HCEC 1CT (cell line): Measurements from ENCODE around the gene SLC46A1.

Experiments
- DNase-seq: peaks from one replicate; pipeline ENCODE4 v3.0.0-alpha.2; 2017

SLC46A1 gene

DNA sequence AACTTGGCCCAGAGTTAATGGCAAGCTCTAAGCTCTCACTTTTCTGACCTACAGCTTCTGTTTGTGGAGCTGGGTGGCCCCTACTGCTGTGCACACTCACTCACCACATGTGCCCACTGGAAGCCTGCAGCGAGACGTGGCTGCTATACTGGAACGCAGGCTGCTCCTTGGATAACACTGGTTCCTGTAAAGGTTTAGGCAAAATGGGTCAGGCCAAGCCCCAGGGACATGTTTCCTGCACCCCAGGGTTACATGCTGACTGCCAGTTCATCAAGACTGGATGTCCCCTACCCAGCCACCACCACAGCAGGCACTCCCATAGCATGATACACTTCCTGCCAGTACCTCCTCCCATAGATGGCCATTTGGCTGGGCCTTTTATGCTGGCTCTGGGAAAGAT, 57.0 kb downstream of the SLC46A1 start:
- no peak for DNase-seq

GRCh38 chr17:28347261-28347891, 58.6 kb downstream of the SLC46A1 start:
- DNase-seq, result peak; percentile 85

DNA sequence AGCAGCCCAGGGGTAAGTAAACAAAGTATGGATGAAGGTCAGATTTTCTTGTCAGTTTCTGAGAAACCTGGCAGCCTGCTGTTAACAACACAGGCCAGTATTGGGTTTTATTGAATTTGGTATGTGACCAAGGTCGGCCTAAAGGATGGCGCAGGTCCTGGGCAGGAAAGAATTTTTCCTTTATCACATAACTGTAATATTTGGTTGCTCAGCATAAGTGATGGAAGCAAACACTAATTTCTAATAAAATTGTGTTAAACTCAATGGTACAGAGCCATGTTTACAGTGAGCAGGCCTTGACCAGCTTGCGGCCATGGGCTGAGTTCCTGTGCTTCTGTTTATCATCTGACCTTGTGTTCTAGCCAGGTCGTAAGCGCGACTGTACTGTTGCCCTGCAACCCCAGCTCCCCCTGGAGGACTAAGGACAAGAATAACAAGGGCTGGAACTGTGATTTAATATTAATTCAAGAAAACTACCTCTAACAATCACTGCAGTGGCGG, 59.2 kb downstream of the SLC46A1 start:
- DNase-seq, result no peak

GRCh38 chr17:28346199-28346580, 59.8 kb downstream of the SLC46A1 start:
- no peak for DNase-seq

DNA sequence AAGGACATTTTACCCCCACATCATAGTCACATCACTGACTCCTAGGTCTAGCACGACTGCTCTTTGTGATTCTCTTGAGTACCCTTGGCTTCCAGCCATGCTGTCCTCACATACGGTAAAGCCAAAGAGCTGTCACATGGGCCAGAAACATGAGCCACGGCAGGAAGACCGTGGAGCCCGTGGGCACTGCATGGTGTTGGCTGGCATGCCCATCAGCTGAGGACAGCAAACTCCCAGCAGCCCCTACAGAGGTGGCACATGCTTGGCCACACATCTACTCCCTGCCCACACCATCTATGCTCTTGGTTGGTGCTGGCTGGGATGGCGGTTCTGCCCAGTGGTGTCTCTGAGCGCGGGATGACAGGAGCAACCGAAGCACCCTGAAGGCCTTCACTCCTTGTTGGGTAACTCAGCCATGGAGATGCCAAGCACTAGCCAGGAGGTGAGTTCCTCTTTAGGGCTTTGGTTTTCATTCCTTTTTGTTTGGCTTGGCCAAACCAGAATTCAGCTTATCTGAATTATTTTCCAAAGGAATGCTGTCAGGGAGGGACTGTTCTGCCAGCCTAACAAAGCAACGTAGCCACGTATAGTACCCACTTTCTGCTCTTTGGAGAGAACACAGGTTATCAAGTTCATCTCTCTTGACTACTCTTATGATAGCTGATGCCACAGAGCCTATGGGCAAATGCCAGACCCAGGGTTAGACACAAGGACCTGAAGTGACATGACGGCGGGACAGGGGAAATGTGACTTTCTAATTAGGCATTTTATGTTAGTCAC, 60.4 kb downstream of the SLC46A1 start:
- no peak for DNase-seq
